ENCODE measurements around the gene ATG9B.

Gene ATG9B

GRCh38 chr7:150973571-150974451 is 50.5 kb downstream of the ATG9B start:
- H3K36me3 Mint-ChIP-seq, result peaks cover 4% of the 10 kb centered on the region
- H3K4me3 Mint-ChIP-seq, result peak overlapping the region; percentile 89
- no peaks in the 10 kb centered on the region for H3K9me3 Mint-ChIP-seq
- peak; percentile 53 for ATAC-seq (ENCODE audit: low read depth)
- peak overlapping the region; percentile 94 for H3K27ac Mint-ChIP-seq
- DNase-seq (ENCODE audit: low spot score in 2 of 2), result peak in 1 of 2 donors; percentile 41
- H3K4me1 Mint-ChIP-seq, result peaks cover 46% of the 10 kb centered on the region
- peaks cover 8% of the 10 kb centered on the region for H3K27me3 Mint-ChIP-seq

DNA sequence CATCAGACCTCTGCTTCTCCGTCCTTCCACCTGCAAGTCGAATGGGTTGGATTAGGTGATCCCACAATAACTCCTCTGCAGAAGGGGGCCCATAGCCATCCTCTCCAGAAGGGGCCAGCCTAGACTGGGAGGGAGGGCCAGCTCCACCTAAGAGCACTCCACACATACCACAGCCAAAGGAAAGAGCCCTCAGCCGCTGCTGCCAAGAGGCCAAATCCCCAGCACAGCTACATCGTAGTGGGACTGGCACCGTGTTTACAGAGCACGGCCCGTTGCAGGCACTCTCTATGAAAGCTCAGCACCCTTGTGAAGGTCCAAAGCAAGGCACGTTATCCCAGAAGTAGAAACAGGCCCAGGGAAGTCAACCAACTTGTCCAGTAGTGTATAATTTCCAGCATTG is 51.6 kb downstream of the ATG9B start:
- peaks cover 7% of the 10 kb centered on the region for H3K27me3 Mint-ChIP-seq
- peaks cover 4% of the 10 kb centered on the region for H3K36me3 Mint-ChIP-seq
- H3K4me1 Mint-ChIP-seq, result peaks cover 42% of the 10 kb centered on the region
- H3K9me3 Mint-ChIP-seq, result no peaks in the 10 kb centered on the region
- H3K27ac Mint-ChIP-seq, result no peak overlapping the region
- no peak for DNase-seq (ENCODE audit: low spot score in 2 of 2)
- no peak for ATAC-seq (ENCODE audit: low read depth)
- H3K4me3 Mint-ChIP-seq, result no peak overlapping the region

GRCh38 chr7:150972023-150972468 is 52.2 kb downstream of the ATG9B start:
- Mint-ChIP-seq H3K27me3 (peaks cover 5% of the 10 kb centered on the region), H3K4me1 (peaks cover 38% of the 10 kb centered on the region), H3K9me3 (no peaks in the 10 kb centered on the region), H3K27ac (no peak overlapping the region), H3K4me3 (no peak overlapping the region), H3K36me3 (peaks cover 4% of the 10 kb centered on the region)
- ATAC-seq (ENCODE audit: low read depth), result no peak
- DNase-seq (ENCODE audit: low spot score in 2 of 2), result no peak

DNA sequence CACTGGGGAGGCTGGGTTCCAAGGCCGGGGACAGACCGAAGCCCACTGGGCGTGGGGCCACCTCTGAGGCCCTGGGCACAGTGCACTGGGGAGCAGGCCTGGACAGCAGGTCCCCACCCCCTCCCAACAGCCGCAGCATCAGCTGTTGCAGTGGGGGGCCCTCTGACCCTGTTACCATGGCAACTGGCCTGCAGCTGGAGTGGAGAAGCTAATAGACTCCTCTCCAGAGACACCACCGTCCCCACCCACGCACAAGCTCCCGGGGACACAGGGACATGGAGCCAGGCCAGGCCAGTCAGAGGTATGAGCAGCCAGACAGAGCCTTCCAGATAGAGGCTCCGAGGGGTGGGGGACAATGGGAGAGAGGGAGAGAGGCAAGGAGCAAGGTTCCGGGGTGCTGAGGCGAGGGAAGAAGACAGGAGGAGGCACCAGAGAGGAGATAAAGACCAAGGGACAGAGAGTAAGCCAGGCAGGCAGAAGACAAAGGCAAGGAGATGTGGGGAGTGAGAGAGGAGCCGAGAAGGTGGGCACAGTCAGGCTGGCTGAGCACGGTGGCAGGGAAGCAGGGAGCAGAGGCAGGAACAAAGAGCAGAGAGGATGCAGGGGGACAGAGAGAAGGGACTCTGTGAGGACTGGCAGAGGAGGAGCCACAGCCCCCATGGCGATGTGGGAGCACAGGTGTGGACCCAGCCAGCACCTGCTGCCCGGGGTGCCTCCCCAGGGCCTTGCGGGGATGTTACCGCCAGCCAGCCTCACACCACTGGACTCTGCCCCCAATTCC is 52.9 kb downstream of the ATG9B start:
- ATAC-seq (ENCODE audit: low read depth) (no peak), DNase-seq (ENCODE audit: low spot score in 2 of 2) (no peak)
- no peaks in the 10 kb centered on the region for H3K9me3 Mint-ChIP-seq
- peaks cover 2% of the 10 kb centered on the region for H3K27me3 Mint-ChIP-seq
- H3K4me3 Mint-ChIP-seq, result no peak overlapping the region
- peaks cover 34% of the 10 kb centered on the region for H3K4me1 Mint-ChIP-seq
- H3K36me3 Mint-ChIP-seq, result peaks cover 1% of the 10 kb centered on the region
- no peak overlapping the region for H3K27ac Mint-ChIP-seq

DNA sequence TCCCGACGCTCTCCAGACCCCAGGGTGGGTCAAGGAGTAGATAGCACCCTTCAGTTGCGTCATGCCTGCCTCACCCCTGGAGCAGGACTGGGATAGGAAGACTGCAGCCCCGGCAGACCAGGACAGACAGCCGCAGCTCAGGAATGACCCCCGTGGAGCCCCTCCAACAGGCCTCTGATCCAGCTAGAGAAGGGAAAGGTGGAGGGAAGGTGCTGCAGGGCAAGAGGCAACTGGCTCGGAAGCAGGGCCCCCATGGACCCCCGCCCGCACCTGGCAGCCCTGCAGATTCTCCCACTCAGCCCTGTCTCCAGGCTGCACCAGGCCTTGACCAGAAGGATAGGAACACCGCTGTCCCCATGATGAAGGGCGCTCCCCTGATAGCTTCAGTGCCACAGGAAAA is 53.9 kb downstream of the ATG9B start:
- Mint-ChIP-seq H3K4me1 (peaks cover 32% of the 10 kb centered on the region), H3K9me3 (no peaks in the 10 kb centered on the region), H3K27me3 (peaks cover 1% of the 10 kb centered on the region), H3K4me3 (no peak overlapping the region), H3K27ac (no peak overlapping the region), H3K36me3 (no peaks in the 10 kb centered on the region)
- DNase-seq (ENCODE audit: low spot score in 2 of 2) (no peak), ATAC-seq (ENCODE audit: low read depth) (no peak)

- H3K9me3 Mint-ChIP-seq, result no peaks in the 10 kb centered on the region
- no peak for DNase-seq (ENCODE audit: low spot score in 2 of 2)
- no peak for ATAC-seq (ENCODE audit: low read depth)
- H3K27me3 Mint-ChIP-seq, result peaks cover 3% of the 10 kb centered on the region
- no peak overlapping the region for H3K27ac Mint-ChIP-seq
- H3K4me1 Mint-ChIP-seq, result peaks cover 32% of the 10 kb centered on the region
- no peak overlapping the region for H3K4me3 Mint-ChIP-seq
- H3K36me3 Mint-ChIP-seq, result no peaks in the 10 kb centered on the region
Measured at GRCh38 chr7:150969475-150969874, 54.8 kb downstream of the ATG9B start.

GRCh38 chr7:150968734-150969372 is 55.4 kb downstream of the ATG9B start:
- Mint-ChIP-seq H3K4me1 (peaks cover 27% of the 10 kb centered on the region), H3K27ac (no peak overlapping the region), H3K27me3 (peaks cover 3% of the 10 kb centered on the region), H3K36me3 (no peaks in the 10 kb centered on the region), H3K9me3 (no peaks in the 10 kb centered on the region), H3K4me3 (no peak overlapping the region)
- ATAC-seq (ENCODE audit: low read depth) (no peak), DNase-seq (ENCODE audit: low spot score in 2 of 2) (no peak)

GRCh38 chr7:150968056-150968733 is 56.1 kb downstream of the ATG9B start:
- no peaks in the 10 kb centered on the region for H3K9me3 Mint-ChIP-seq
- no peaks in the 10 kb centered on the region for H3K36me3 Mint-ChIP-seq
- no peak overlapping the region for H3K4me3 Mint-ChIP-seq
- H3K4me1 Mint-ChIP-seq, result peaks cover 23% of the 10 kb centered on the region
- peaks cover 3% of the 10 kb centered on the region for H3K27me3 Mint-ChIP-seq
- ATAC-seq (ENCODE audit: low read depth), result no peak
- no peak overlapping the region for H3K27ac Mint-ChIP-seq
- no peak for DNase-seq (ENCODE audit: low spot score in 2 of 2)

GRCh38 chr7:150967349-150967748 is 56.9 kb downstream of the ATG9B start:
- Mint-ChIP-seq H3K9me3 (no peaks in the 10 kb centered on the region), H3K4me1 (peaks cover 21% of the 10 kb centered on the region), H3K27ac (no peak overlapping the region), H3K36me3 (peaks cover 2% of the 10 kb centered on the region), H3K27me3 (peaks cover 7% of the 10 kb centered on the region), H3K4me3 (no peak overlapping the region)
- ATAC-seq (ENCODE audit: low read depth) (no peak), DNase-seq (ENCODE audit: low spot score in 2 of 2) (no peak)

DNA sequence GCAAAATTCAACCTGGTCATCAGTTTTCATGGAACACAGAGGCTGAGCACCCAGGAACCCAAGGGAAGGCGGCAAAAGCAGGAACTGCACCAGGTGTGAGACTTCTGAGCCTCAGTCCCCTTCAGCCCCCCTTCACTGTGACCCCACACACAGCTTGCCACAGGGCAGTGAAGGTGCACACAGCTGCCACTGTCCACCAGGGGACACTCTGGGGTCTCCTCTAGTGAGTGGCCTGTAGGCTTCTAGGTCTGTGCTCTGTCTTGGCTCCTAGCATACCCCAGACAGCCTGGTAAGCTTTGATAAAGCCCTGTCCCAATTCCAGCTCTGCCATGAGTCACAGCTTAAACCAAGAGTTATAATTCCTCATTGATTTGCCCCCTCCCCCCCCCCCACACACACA is 58.3 kb downstream of the ATG9B start:
- no peaks in the 10 kb centered on the region for H3K9me3 Mint-ChIP-seq
- ATAC-seq (ENCODE audit: low read depth), result no peak
- peaks cover 8% of the 10 kb centered on the region for H3K27me3 Mint-ChIP-seq
- no peak overlapping the region for H3K4me3 Mint-ChIP-seq
- H3K36me3 Mint-ChIP-seq, result peaks cover 2% of the 10 kb centered on the region
- H3K4me1 Mint-ChIP-seq, result peaks cover 18% of the 10 kb centered on the region
- H3K27ac Mint-ChIP-seq, result no peak overlapping the region
- no peak for DNase-seq (ENCODE audit: low spot score in 2 of 2)

DNA sequence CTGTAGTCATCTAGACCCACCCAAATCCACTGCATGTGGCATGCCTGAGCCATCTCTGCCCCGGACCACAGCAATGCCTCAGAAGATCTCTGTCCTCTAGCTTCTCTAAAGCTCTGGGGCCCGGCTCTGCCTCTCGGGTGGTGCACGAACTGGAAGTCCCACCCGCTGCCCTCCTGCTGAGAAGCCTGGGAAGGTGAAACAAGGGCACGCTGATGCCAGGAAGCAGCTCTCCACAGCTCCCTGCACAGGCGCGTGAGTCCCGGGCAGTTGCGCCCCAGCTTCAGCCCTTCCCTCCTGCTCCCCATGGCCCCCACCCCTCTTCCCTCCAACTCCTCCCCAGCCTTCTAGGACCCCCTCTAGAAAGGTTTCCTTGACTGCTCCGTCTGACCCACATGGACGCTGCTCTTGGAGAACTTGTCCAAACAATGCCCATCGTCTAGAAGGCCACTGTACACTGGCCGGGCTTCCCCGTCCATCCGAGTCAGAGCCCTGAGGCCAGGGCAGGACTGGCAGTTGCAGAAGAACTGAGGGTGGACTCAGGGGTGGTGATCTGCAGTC is 58.9 kb downstream of the ATG9B start:
- ATAC-seq (ENCODE audit: low read depth), result no peak
- H3K36me3 Mint-ChIP-seq, result peaks cover 2% of the 10 kb centered on the region
- H3K4me3 Mint-ChIP-seq, result no peak overlapping the region
- no peak for DNase-seq (ENCODE audit: low spot score in 2 of 2)
- H3K4me1 Mint-ChIP-seq, result peaks cover 15% of the 10 kb centered on the region
- H3K27ac Mint-ChIP-seq, result no peak overlapping the region
- no peaks in the 10 kb centered on the region for H3K9me3 Mint-ChIP-seq
- peaks cover 12% of the 10 kb centered on the region for H3K27me3 Mint-ChIP-seq
